HG02981 (cell line): ENCODE results near the gene SAMD8.
"Not testable (repeated sequence)": the region's sequence is repeated elsewhere in the genome, so short reads cannot be mapped to it uniquely, and the experiment has no call there.

Source experiments
- ATAC-seq: cut with Tn5 transposase; IDR thresholded peaks from one replicate; pipeline ENCODE4 v1.9.1; 2021; ENCODE audit warnings: mild to moderate bottlenecking, moderate library complexity; ENCODE audit not compliant: unreplicated experiment

The SAMD8 gene

DNA sequence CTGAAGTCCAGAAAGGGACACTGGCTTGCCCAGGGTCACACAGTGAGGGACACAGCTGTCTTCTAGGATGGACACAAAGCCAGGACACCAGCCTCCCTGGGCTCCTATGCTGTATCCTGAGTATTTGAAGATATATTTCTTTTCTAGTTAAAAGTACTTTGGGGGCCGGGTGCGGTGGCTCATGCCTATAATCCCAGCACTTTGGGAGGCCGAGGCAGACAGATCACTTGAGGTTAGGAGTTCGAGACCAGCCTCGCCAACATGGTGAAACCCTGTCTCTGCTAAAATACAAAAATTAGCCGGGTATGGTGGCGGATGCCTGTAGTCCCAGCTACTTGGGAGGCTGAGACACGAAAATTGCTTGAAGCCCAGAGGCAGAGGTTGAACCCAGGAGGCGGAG lies 4.6 kb upstream of the SAMD8 start:
- ATAC-seq = not testable (repeated sequence)

DNA sequence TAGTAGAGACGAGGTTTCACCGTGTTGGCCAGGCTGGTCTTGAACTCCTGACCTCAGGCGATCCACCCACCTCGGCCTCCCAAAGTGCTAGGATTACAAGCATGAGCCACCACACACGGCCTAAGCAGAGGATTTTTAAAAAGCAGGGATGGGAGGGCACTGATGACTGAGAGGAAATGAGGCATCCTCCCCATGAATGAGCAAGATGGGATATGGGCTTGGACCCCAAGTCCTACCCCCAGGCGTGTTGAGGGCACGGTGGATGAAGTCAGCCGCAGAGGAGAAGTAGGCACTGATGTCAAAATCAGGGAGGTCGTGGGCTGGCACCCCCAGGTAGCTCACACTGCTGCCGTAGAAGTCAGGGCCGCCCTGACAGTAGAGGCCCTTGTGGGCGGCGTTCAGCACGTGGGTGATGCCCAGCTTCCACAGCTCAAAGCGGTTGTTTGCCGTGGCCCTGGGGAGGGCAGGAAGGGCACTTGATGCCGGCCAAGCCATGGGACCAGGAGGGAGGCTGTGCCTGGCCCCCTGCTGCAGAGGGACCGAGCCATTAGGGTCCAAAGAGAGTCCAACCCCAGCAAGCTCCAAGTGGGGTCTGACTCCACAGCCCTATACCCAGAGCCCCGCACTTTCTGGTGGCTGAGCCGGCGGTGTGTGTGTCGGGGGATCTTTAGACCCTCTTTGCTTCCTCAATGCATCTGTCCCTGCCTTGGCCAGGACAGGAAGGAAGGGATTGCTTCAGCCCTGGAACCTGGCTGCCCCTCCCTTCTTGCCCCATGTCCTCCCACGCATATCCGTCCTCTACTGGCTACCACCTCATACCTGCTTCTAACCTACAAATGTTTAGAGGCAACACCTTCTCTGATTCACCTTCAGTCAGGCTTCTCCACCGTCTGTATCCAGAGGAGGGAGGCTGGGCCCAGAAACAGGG lies 3.4 kb upstream of the SAMD8 start:
- no peak for ATAC-seq

DNA sequence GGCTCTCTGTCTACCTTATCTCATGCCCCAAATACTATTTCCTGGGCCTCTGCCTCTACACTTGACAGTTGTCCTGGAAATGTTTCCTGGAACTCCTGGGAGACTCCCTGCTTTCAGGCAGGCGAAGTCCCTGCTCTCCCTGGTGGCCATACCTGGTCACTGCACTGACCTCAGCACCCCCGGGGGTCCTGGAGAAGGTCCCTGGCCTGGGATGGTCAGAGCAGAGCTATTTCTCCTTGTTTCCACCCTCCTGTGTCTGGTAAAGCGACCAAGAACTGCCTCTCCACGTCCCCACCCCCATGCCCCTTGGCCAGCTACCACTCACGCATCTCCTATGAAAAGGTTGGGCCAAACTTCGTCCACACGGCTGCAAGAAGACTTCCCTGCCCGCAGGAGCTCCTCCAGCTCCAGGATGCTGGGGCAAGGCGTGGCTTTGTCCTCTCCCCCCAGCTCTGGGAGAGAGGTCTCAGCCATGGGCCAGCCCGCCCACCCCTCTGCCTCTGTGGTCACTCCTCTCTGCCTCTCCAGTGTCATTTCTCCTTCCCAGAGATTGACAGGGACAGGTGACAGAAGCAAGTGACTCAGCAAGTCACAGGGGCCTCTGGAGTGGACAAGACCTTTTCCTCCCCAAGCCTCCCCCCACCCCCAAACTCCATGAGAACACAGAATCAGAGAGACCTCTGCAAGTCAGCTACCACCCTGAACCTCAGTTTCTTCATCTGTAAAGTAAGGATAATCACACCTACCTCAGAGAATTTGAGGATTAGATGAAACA lies 2.6 kb upstream of the SAMD8 start:
- ATAC-seq = no peak

DNA sequence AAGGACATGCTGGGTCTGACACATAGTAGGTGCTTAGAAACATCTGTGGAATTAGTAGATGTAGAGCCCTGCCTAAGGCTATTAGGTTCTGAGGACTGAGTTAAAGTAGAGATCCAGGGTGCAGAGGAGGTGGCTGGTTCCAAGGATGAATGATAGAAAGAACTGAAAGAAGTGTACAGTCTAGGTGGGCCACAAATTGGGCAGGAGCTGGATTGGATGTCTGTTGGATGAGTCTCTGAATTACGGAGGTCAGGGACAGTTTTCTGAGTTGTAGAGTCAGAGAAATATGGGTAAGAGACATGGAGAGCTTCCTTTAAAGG lies 2.0 kb upstream of the SAMD8 start:
- no peak for ATAC-seq

DNA sequence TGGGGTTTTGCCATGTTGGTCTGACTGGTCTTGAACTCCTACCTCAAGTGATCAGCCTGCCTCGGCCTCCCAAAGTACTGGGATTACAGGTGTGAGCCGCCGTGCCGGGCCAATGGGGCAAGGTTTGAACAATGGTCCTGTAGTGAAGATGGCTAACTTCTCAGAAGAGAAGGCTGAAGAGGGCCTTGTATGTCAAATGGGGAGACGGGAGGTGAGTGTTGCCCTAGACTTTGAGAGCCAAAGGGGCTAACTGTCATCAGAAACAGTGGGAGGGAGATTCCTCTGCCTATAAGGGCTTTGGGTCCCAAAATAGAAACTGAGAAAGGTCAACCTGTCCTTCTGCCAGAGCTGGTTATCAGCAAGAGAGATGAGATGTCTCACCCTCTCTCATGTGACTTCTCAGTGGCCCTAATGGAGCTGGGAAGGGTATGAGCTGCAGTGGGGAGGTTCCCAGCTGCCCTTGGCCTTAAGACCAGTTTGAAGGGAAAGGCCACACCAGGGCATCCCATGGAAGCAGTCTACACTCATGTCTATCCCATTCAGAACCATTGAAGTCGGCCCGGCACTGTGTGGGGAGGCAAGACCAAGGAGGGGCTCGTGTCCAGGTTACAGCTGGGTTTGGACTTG lies 1.3 kb upstream of the SAMD8 start:
- no peak for ATAC-seq

DNA sequence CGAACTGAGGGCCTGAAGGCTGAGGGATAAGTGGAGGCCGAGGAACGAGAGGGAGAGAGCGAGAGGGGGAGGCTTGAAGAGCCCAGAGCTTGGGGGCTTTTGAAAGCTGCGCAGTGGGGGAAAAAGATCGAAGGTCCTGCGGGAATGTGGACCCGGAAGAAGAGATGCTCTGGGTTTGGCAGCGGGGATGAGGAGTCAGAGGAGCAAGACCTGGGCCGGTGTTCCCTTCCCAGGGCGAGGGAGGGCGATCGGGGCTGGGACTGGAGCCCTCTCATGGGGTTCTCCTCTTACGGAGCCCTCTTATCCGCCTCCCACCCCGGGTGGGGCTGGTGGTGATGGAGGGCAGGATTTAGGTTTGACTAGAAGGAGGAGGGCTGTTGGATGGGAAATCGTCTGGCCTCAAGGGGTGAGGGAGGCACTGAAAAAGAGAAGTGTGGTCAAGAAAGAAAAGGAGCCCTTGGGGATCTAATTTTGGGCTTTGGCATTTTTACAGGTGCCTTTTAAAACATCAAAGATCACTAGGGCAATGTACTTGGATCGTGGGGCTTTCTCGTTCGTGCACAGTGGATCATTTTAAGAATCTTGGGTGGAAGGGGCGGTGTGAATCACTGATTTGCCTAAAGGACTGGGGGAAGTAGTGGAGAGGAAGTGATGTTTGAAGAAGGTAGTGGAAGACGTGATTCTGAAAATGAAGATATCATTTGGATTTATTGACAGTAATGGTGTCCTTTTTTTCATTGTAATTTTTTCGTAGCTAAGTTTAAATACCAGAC lies 637 bp downstream of the SAMD8 start:
- ATAC-seq = peak; percentile 25

DNA sequence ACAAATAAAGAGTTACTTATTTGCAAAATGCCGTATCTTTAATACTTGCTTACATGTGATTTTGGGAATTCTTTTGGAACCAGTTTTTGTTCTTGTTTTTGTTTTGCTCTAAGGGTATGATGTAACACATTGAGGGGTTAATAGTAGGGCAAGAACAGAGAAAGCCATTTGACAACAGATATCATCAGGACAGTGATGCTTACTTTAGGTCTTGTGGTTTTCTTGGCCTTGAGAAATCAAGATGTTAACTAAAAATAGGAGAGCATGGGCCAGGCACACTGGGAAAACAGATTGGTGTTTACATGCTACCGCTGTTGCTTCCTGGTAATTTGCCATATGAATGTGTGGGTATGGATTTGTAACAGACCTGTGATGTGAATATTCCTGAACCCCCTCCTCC lies 3.7 kb downstream of the SAMD8 start:
- ATAC-seq = no peak

DNA sequence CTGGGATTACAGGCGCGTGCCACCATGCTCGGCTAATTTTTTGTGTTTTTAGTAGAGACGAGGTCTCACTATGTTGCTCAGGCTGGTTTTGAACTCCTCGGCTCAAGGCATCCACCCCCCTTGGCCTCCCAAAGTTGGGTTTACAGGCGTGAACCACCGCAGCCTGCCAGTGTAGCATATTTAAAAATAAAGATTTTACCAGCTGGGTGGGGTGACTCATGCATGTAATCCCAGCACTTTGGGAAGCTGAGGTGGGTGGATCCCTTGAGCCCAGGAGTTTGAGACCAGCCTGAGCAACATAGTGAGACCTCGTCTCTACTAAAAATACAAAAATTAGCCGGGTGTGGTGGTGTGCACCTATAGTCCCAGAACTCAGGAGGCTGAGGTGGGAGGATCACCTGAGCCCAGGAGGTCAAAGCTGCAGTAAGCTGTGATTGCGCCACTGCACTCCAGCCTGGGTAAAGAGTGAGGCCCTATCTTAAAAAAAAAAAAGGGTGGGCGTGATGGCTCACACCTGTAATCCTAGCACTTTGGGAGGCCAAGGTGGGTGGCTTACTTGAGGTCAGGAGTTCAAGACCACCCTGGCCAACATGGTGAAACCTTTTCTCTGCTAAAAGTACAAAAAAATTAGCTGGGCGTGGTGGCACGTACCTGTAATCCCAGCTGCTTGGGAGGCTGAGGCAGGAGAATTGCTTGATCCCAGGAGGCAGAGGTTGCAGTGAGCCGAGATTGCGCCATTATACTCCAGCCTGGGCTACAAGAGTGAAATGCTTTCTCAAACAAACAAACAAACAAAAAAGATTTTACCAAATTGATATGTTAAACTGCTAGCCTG lies 5.7 kb downstream of the SAMD8 start:
- ATAC-seq = not testable (repeated sequence)

DNA sequence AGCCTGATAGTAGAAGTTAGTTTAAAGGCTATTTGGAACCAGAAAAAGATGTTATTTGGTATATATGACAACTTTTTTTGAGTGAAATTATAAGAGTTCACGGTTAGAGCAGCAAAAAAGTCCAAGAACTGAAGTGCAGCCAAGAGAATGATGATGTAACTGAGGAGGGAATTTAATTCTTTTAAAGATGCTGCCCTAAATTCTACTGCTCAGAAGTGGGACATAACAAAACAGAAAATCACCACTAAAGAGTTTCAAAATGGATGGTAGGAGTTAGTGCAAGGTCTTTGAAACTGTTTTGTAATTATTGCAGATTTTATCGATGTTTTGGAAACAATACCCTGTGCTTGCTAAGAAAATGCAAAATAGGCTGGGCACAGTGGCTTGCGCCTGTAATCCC lies 6.5 kb downstream of the SAMD8 start:
- no peak for ATAC-seq

DNA sequence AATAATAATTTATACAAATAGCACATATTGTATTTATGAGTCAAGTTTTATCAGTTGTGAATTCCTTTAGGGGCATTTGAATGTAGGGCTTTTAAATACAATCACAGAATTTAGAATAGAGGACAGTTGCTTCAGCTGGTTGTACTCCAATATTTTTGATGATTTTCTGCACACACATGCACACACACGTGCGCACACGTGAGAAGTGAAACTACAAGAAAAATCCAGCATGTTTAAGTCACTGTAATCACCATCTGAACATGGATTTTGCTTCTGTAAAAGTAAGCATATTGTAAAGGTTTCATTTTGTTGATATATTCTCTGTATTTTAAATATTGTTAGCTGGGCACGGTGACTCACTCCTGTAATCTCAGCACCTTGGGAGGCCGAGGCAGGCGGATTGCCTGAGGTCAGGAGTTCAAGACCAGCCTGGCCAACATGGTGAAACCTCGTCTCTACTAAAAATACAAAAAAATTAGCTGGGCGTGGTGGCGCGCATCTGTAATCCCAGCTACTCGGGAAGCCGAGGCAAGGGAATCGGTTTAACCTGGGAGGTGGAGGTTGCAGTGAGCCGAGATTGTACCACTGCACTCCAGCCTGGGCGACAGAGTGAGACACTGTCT lies 8.1 kb downstream of the SAMD8 start:
- not testable (repeated sequence) for ATAC-seq

DNA sequence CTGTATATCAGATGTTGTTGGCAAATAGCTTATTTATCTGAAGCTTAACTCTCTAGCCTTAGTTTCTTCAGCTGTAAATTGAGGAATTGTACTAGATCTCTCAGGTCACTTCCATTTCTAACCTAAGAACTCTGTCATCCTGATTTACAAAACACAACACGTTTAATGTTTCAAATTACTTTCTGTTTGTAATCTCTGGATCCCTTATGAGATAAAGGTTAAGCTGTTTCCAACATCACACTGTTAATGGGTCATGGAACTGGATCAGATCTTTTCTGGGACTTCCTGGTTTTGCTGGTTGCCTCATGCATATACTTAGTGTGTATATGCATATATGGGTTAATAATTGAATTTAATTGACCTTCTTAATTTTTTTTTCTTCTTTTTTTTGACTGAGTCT lies 9.9 kb downstream of the SAMD8 start:
- ATAC-seq = no peak

DNA sequence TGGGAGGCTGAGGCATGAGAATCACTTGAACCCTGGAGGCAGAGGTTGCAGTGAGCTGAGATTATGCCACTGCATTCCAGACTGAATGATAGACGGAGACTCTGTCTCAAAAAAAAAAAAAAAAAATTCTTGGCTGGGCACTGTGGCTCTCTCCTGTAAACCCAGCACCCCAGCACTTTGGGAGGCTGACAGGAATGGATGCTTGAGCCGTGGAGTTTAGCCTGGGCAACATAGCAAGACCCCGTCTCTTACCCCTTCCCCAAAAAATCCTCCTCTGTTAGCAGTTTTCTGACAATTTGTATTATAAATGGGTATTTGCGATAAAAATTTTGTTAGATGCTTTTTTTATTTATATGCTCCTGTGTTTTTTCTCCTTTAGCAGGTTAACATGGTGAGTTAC lies 11.0 kb downstream of the SAMD8 start:
- no peak for ATAC-seq

DNA sequence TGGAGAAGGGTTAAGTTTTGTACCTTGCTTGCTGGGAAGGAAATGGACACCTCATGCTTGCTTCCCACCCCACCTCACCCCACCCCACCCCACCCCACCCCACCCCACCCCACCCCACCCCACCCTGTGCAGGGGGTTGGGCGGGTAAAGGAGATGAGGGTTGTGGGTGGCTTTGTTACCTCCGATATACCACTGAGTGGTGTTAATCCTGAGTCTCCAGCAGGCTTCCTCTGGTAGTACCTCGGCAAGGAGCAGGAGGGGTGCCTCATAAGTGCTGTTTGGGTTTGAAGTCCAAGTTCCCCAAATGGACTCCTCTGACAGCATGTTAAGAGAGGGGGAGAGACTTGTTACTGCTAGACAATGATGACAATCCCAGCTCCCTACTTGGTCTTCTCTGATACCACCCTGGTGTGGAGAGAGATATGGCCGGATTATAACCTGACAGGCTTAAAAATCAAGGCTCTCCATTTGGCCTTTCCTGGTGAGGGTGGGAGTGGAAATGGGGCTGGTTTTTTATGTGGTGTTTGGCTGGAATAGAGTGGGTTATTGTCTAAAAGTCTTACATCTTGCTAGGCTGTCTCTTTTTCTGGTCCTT lies 11.7 kb downstream of the SAMD8 start:
- no peak for ATAC-seq

DNA sequence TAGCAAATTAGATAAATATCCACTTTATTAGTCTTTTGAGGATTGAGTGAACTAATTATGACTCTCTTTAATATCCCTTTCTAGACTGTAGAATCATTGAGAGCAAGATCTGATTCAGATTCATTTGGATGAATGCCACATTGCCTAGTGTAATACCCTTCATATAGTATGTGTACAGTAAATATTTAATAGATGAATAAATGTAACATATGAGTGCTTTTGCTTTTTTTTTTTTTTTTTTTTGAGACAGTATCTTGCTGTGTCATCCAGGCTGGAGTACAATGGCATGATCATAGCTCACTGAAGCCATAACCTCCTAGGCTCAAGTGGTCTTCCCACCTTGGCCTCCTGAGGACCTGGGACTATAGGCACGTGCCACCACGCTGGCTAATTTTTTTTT lies 14.8 kb downstream of the SAMD8 start:
- ATAC-seq = no peak

DNA sequence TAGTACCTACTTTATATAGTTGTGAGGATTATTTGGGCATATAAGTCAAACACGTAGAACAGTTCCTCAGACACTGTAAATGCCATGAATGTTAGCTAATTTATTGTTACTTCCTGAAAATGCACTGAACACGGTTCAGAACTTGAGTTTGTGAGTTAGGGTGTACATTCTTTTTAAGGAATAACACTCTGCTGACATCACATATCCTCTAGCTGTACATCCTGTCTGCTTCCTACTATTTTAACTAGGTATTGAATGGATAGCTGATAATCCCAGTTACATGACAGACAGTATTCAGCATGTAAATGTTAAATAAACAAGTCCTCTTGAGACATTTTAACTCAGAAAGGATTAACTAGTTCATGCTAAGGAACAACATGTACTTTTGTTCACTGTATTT lies 16.0 kb downstream of the SAMD8 start:
- ATAC-seq = no peak

DNA sequence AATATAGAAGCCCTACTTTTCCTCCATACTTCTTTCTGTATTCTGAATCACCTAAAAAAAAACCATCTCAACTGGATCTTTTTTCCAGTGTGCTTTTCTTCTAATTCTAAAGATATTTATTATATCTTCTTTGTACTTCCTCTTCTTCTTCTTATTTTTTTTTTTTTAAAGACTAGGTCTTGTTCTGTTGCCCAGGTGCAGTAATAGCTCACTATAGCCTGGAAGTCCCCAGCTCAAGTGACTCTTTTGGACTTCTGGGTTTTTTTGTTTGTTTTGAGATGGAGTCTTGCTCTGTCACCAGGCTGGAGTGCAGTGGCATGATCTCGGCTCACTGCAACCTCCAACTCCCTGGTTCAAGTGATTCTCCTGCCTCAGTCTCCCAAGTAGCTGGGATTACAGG lies 17.5 kb downstream of the SAMD8 start:
- ATAC-seq = not testable (repeated sequence)

DNA sequence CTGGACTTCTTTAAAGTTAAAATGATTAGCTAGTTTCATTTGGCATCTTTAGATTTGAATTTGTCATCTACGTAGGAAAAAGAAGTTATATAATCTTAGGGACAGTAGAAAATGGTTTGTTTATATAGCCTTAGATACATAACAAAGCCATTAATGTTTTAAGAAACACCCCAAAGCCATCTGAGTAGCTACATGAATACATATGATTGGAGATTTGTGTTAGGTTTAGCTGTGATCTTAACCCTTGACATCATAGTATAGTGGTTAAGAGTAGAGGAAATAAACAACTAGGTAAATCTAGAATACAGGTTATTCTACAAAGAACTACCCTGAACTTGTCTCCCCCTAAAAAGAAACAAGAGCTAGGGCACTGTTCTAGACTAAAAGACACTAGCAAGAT lies 18.1 kb downstream of the SAMD8 start:
- ATAC-seq = no peak

DNA sequence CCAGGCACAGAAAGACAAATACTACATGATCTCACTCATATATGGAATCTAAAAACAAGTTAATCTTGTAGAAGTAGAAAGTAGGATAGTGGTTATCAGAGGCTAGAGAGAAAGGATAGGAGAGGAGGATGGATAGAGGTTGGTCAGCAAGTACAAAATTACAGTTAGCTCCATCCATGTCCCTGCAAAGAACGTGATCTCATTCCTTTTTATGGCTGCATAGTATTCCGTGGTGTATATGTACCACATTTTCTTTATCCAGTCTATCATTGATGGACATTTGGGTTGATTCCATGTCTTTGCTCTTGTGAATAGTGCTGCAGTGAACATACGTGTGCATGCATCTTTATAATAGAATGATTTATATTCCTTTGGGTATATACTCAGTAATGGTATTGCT lies 22.2 kb downstream of the SAMD8 start:
- ATAC-seq = not testable (repeated sequence)

DNA sequence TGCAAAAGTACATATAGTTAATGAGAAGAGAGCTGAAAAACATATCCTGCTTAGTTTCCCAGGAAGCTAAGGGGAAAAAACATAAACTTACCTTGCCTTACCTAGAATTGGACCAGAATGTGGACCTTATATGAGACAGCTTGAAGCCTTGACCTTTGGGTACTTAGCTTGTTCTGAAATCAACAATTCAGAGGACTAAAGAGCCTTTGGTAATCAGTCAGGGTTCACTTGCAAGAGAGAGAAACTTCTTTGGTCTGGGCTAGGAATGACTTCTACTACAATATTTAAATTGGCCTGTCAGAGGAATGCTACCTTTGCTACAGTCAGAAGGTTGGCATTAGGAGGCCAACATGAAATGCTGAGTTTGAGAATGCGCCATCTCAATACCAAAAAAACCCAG lies 24.9 kb downstream of the SAMD8 start:
- ATAC-seq = no peak
